ENCODE results near the gene SBSN.

Gene SBSN

GRCh38 chr19:35531291-35531690 lies 3.2 kb upstream of the SBSN start:
- DNase-seq: no peak

- DNase-seq: no peak
Measured at GRCh38 chr19:35529241-35530218, 1.4 kb upstream of the SBSN start.

GRCh38 chr19:35525873-35526272 lies 2.2 kb downstream of the SBSN start:
- no peak for DNase-seq

- no peak for DNase-seq
Measured at GRCh38 chr19:35524181-35524837, 3.8 kb downstream of the SBSN start.

GRCh38 chr19:35522745-35523327 lies 5.3 kb downstream of the SBSN start:
- no peak for DNase-seq

- no peak for DNase-seq
Measured at GRCh38 chr19:35521124-35521743, 6.9 kb downstream of the SBSN start.

- no peak for DNase-seq
Measured at GRCh38 chr19:35519291-35519690, 8.8 kb downstream of the SBSN start.

- no peak for DNase-seq
Measured at GRCh38 chr19:35518313-35518712, 9.8 kb downstream of the SBSN start.

GRCh38 chr19:35517342-35517741 lies 10.8 kb downstream of the SBSN start:
- no peak for DNase-seq

GRCh38 chr19:35516310-35516709 lies 11.8 kb downstream of the SBSN start:
- DNase-seq: no peak

- DNase-seq: no peak
Measured at GRCh38 chr19:35514282-35514809, 13.8 kb downstream of the SBSN start.

- DNase-seq: no peak
Measured at GRCh38 chr19:35513628-35514281, 14.4 kb downstream of the SBSN start, which contains the start of gene DMKN. Gene DMKN, minus strand, starts transcription at chr19:35513649. Its CDS starts 174 bp downstream, at chr19:35513475.

GRCh38 chr19:35512831-35513627 lies 15.1 kb downstream of the SBSN start:
- DNase-seq: no peak

GRCh38 chr19:35511337-35511736 lies 16.8 kb downstream of the SBSN start:
- no peak for DNase-seq

- no peak for DNase-seq
Measured at GRCh38 chr19:35510626-35510964, 17.5 kb downstream of the SBSN start.

GRCh38 chr19:35509861-35510625 lies 18.1 kb downstream of the SBSN start:
- peak; percentile 57 to 79 for DNase-seq

- peak in 1 of 2 experiments; percentile 32 for DNase-seq
Measured at GRCh38 chr19:35509018-35509652, 19.0 kb downstream of the SBSN start.

GRCh38 chr19:35508129-35508528 lies 20.0 kb downstream of the SBSN start:
- no peak for DNase-seq

- DNase-seq: no peak
Measured at GRCh38 chr19:35507561-35507960, 20.6 kb downstream of the SBSN start.

GRCh38 chr19:35506011-35506410 lies 22.1 kb downstream of the SBSN start:
- no peak for DNase-seq
